Measurements from ENCODE around the gene NR4A1. TPM values are rescaled to one million over a fixed set of nuclear protein-coding genes. Genes with fewer than 3 reads are reported as not detected.

NR4A1 gene
- total and polyA plus RNA-seq, 2 of the 13 experiments (the other 11 are each of a cell fraction or from before 2014, with no cell fraction given) = 5.7 to 15.2 TPM

DNA sequence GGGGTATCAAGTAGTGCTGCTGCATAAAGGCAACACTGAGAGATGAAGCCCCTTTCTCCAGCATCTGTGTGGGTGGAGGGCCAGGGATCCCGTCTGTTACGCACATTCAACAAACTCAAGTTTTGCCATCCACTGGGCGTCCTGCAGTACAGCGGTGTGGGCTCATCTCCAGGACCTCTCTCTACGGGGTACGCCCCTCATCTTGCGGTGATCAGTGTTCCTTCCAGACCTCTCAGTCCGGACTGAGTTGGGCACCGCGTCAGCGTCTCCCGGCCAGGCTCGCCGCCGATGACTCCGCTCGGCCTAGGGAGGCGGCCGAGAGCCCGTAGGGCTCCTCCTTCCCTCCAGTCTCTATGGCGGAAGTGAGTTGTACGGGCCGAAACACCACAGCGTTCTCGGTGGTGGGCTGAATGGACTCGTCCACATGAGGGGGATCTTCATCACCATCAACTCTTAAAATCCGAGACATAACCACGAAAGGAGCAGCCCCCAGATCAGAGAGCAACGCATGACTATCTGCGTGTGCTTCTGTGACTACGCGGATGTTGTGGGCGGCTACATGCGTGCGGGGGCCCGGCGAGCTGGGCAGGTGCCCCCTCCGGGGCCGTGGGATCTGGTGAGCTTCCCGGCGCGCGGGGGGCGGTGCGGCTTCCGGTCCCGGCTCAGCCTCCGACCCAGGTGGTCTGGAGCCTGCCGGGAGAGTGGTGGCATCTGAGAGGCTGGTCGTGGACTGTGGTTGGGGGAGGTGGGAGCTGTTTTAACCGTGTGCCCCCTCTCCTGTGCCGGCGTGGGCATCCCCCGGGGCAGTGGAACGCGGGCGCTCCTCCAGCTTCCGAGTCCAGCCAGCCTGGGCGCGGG lies 18.3 kb downstream of the NR4A1 start, which contains the start of gene ATG101 (continued):
- no peak for TF ChIP-seq ZBTB4 (CRISPR knock-in tag; IDR thresholded peaks at IDR 0.05; ENCODE audit: borderline replicate concordance)
- TF ChIP-seq HIVEP1 (CRISPR knock-in tag; IDR thresholded peaks at IDR 0.05) = peak; percentile 89
- no peak for TF ChIP-seq ZFP41 (CRISPR knock-in tag; IDR thresholded peaks at IDR 0.05; ENCODE audit: borderline replicate concordance)
- TF ChIP-seq ETV6 (CRISPR knock-in tag; conservative IDR thresholded peaks at IDR 0.05) = no peak
- no peak for TF ChIP-seq ZNF782 (CRISPR knock-in tag; IDR thresholded peaks at IDR 0.05; ENCODE audit: borderline replicate concordance)
- peak; percentile 25; the same call in 1 of the 2 replicates for TF ChIP-seq HDAC2 (CRISPR knock-in tag; IDR thresholded peaks at IDR 0.05)
- TF ChIP-seq ZMAT3 (CRISPR knock-in tag; conservative IDR thresholded peaks at IDR 0.05) = 0 out of 2 replicates have a peak, but pooled peaks have one; percentile 35
- TF ChIP-seq ZNF331 (CRISPR knock-in tag; IDR thresholded peaks at IDR 0.05) = peak; percentile 37
- no peak for TF ChIP-seq ZNF75D (CRISPR knock-in tag; IDR thresholded peaks at IDR 0.05; ENCODE audit: borderline replicate concordance)
- no peak for TF ChIP-seq ATM (IDR thresholded peaks at IDR 0.05; ENCODE audit: borderline replicate concordance)
- no peak for TF ChIP-seq RBM22 (optimal IDR thresholded peaks at IDR 0.05; ENCODE audit: low read length)
- no peak for TF ChIP-seq ZNF841 (CRISPR knock-in tag; IDR thresholded peaks at IDR 0.05; ENCODE audit: borderline replicate concordance)
- TF ChIP-seq ZNF589 (CRISPR knock-in tag; conservative IDR thresholded peaks at IDR 0.05) = no peak; the same call in 1 of the 2 replicates
- 0 out of 2 replicates have a peak, but pooled peaks have one; percentile 39 for TF ChIP-seq GTF2F1 (IDR thresholded peaks at IDR 0.05; ENCODE audit: low read length)
- TF ChIP-seq ZSCAN25 (CRISPR knock-in tag; IDR thresholded peaks at IDR 0.05) = no peak
- TF ChIP-seq, protein P1, sequence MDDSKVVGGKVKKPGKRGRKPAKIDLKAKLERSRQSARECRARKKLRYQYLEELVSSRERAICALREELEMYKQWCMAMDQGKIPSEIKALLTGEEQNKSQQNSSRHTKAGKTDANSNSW (CRISPR knock-in tag; IDR thresholded peaks at IDR 0.05; ENCODE audit: borderline replicate concordance) = no peak
- peak; percentile 74; the same call in 1 of the 2 replicates for TF ChIP-seq MYC (CRISPR knock-in tag; IDR thresholded peaks at IDR 0.05; ENCODE audit: borderline replicate concordance)
- peak; percentile 91 for TF ChIP-seq TGIF2 (CRISPR knock-in tag; IDR thresholded peaks at IDR 0.05)
- TF ChIP-seq PITX1 (CRISPR knock-in tag; IDR thresholded peaks at IDR 0.05) = peak; percentile 55; the same call in 1 of the 2 replicates
- TF ChIP-seq EED (CRISPR knock-in tag; IDR thresholded peaks at IDR 0.05) = no peak
- TF ChIP-seq SKI (IDR thresholded peaks at IDR 0.05; ENCODE audit: partially characterized antibody) = no peak
- 0 out of 2 replicates have a peak, but pooled peaks have one; percentile 34 for TF ChIP-seq HOMEZ (CRISPR knock-in tag; IDR thresholded peaks at IDR 0.05; ENCODE audit: low read depth)
- no peak for TF ChIP-seq NR2F1 (CRISPR knock-in tag; IDR thresholded peaks at IDR 0.05)
- TF ChIP-seq AGO2 (optimal IDR thresholded peaks at IDR 0.05; ENCODE audit: low read depth, low read length) = no peak

Data from HepG2 (cell line).